Gastroesophageal sphincter (tissue), 3 donors: ENCODE measurements around the gene COL8A1.

Experiments used
- CTCF ChIP-seq, 4 experiments: fragments of 200-600 bp in 2 of 4; fragments of 450-650 bp in 2 of 4; sonication (generic) in 1 of 4; IDR thresholded peaks; one replicate each; pipeline ENCODE4 v1.5.1; 2017 to 2019; ENCODE audit warnings: antibody characterized with exemption in 4 of 4, mild to moderate bottlenecking in 2 of 4, moderate library complexity in 2 of 4
- POLR2AphosphoS5 ChIP-seq: sonication (generic); formaldehyde crosslinking; IDR thresholded peaks from one replicate; pipeline ENCODE4 v1.6.1; 2017; ENCODE audit warnings: antibody characterized with exemption

DNA sequence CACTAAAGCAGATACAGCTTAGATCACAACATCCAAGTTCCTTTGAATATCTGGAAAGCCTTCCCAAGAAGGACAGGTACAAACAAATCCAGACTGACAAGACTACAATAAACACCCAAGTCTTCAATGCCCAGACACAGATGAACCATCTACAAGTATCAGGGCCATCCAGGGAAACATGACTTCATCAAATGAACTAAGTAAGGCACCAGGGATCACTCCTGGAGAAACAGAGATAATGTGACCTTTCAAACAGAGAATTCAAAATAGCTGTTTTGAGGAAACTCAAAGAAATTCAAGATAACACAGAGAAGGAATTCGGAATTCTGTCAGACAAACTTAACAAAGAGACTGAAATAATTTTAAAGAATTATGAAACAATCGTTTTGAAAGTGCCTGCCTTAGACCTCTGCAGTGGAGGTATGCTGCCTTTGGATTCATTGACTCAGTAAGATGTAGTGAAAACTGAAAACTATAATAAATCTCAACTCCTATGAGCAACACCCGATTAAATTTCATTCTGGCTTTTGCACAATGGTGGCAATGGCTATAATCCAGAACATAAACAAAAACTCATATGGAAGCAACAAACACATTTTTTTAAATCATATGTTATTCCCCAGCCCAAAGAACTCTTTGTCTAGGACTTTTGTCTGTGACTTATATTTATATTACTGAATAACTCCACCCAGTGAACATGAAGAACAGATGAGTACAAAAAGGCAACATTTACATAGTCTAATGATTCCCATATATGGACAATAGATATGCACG is 12.6 kb upstream of the COL8A1 start:
- TF ChIP-seq POLR2AphosphoS5 (no peak), CTCF (IDR thresholded peaks at IDR 0.05) (no peak)
